GM12873 (cell line): ENCODE results near the gene ZPBP.

ENCODE experiments used
- CTCF ChIP-seq: IDR thresholded peaks from 2 replicates; pipeline ENCODE4 v1.5.1; 2012; ENCODE audit warnings: low read depth, mild to moderate bottlenecking, moderate library complexity, low read length, control low read depth; ENCODE audit not compliant: insufficient read depth; ENCODE audit errors: missing control alignments

Gene ZPBP

GRCh38 chr7:49974035-49974434, 119.0 kb downstream of the ZPBP start:
- no peak for TF ChIP-seq CTCF

DNA sequence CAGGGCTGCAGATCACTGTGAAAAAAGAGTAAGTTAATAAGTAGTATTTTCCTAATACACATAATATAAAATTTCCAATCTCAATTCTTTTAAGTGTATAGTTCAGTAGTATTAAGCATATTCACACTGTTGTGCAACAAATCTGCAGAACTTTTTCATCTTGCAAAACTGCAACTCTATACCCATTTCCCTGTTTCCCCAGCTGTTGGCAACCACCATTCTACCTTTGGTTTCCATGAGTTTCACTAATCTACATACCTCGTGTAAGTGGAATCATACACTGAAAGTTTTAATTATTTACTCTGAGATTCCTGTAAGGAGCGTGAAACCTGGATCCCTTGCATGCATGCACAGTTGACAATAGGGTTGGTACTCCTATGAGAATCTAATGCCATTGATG, 155.4 kb downstream of the ZPBP start:
- TF ChIP-seq CTCF, result no peak

DNA sequence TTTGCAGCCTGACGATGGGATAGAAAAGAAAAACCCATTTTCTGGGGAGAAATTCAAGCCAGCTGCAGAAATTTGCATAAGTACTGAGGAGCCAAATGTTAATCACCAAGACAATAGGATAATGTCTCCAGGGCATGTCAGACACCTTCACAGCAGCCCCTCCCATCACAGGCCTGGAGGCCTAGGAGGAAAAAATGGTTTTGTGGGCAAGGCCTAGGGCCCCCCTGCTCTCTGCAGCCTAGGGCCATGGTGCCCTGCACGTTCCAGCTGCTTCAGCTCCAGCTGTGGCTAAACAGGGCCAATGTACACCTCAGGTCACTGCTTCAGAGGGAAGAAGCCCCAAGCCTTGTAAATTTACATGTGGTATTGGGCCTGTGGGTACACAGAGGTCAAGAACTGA, 161.4 kb downstream of the ZPBP start:
- no peak for TF ChIP-seq CTCF

DNA sequence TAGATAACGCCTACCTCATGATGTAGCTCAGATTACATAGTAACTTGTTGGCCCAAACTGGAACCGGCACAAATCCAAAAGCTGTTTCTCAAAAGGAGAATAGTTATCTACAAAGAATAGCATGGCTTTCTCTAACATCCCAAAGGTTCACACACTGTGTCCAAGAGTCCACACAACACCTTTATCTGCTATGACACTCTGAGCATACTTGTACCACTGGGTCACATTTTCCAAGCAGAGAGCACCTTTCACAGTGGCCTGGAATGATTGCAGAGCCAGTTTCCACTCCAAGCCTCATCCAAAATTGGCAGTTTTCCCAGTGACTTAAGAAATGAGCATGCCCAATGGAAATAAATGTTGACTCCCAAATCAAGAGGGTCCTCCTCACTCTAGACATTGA, 164.3 kb downstream of the ZPBP start:
- TF ChIP-seq CTCF, result no peak

GRCh38 chr7:49927631-49928030, 165.4 kb downstream of the ZPBP start:
- no peak for TF ChIP-seq CTCF

GRCh38 chr7:49926720-49927119, 166.3 kb downstream of the ZPBP start:
- TF ChIP-seq CTCF, result no peak

DNA sequence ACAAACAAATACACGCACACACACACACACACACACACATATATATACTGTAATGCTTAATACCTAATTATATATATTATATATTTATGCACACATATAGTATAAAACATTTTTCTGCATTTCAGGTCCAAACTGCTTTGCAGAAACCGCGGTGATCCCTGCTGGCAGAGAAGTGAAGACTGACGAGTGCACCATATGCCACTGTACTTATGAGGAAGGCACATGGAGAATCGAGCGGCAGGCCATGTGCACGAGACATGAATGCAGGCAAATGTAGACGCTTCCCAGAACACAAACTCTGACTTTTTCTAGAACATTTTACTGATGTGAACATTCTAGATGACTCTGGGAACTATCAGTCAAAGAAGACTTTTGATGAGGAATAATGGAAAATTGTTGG, 181.1 kb downstream of the ZPBP start:
- no peak for TF ChIP-seq CTCF

- no peak for TF ChIP-seq CTCF
These were observed 198.5 kb downstream of the ZPBP start for GRCh38 chr7:49894543-49894942.
